IMR-90 (cell line): ENCODE measurements around the gene CSNK1D. TPM values are rescaled to one million over a fixed set of nuclear protein-coding genes. Genes with fewer than 3 reads are reported as not detected.

ENCODE experiments used
- ATAC-seq: fragments of 200-7000 bp; cut with Tn5 transposase; 2 replicates; pipeline ENCODE4 v1.9.1; 2020; ENCODE audit warnings: low read depth, mild to moderate bottlenecking, moderate library complexity
- BruUV-seq: library from RNA; stranded (reverse); fragments of 400-500 nt; replicated peaks from 2 replicates; lab custom pipeline; 2021; lab: Mats Ljungman, UMichigan
- CTCF ChIA-PET: fragments of 300-600 bp; formaldehyde crosslinking; extraction: SDS; loops from one replicate; lab custom pipeline; 2021; ENCODE audit warnings: antibody characterized with exemption; lab: Yijun Ruan, JAX
- POLR2A ChIA-PET: fragments of 300-600 bp; sonication (Branson Sonifier 250); formaldehyde crosslinking; loops from one replicate; lab custom pipeline; 2022; ENCODE audit warnings: antibody characterized with exemption; ENCODE audit not compliant: unreplicated experiment; lab: Charles Lee
- DNase-seq: peaks from one replicate; pipeline ENCODE4 v3.0.0; 2013
- H2AFZ ChIP-seq: replicated peaks from 2 replicates; pipeline ENCODE3; 2013; ENCODE audit warnings: low read length, mild to moderate bottlenecking; ENCODE audit not compliant: poor library complexity
- H2AK5ac ChIP-seq: 2 replicates; pipeline ENCODE4 v1.6.1; 2013; ENCODE audit warnings: low read depth, low read length, inconsistent platforms
- H2AK9ac ChIP-seq: replicated peaks from 2 replicates; pipeline ENCODE3; 2013; ENCODE audit warnings: mild to moderate bottlenecking, low read depth, low read length, moderate library complexity; ENCODE audit not compliant: poor library complexity
- H2BK120ac ChIP-seq: 2 replicates; pipeline ENCODE4 v1.6.1; 2013; ENCODE audit warnings: low read depth, low read length, inconsistent platforms
- H2BK15ac ChIP-seq: 3 replicates; pipeline ENCODE4 v1.6.1; 2013; ENCODE audit warnings: low read depth, low read length, inconsistent platforms
- H2BK20ac ChIP-seq: 2 replicates; pipeline ENCODE4 v1.6.1; 2013; ENCODE audit warnings: low read depth, mild to moderate bottlenecking, inconsistent platforms, low read length, moderate library complexity
- H2BK5ac ChIP-seq: 2 replicates; pipeline ENCODE4 v1.6.1; 2013; ENCODE audit warnings: mild to moderate bottlenecking, low read depth, low read length, inconsistent platforms; ENCODE audit not compliant: poor library complexity, severe bottlenecking
- H3K14ac ChIP-seq: replicated peaks from 2 replicates; pipeline ENCODE4 v1.6.1; 2013; ENCODE audit warnings: low read depth, low read length, inconsistent platforms
- H3K18ac ChIP-seq: 2 replicates; pipeline ENCODE4 v1.6.1; 2013; ENCODE audit warnings: low read depth, low read length, control low read depth
- H3K23ac ChIP-seq: 2 replicates; pipeline ENCODE4 v1.6.1; 2013; ENCODE audit warnings: low read depth, low read length, inconsistent platforms
- H3K27ac ChIP-seq: 2 replicates; pipeline ENCODE4 v1.5.1; 2013; ENCODE audit warnings: mild to moderate bottlenecking, control low read depth, low read length; ENCODE audit not compliant: insufficient read depth
- H3K27me3 ChIP-seq: 2 replicates; pipeline ENCODE4 v1.6.1; 2013; ENCODE audit warnings: low read length; ENCODE audit not compliant: control insufficient read depth, insufficient read depth
- H3K36me3 ChIP-seq: 2 replicates; pipeline ENCODE4 v1.6.1; 2013; ENCODE audit warnings: low read length, mixed read lengths; ENCODE audit not compliant: control insufficient read depth, insufficient read depth
- H3K4ac ChIP-seq: 2 replicates; pipeline ENCODE4 v1.6.1; 2013; ENCODE audit warnings: low read depth, low read length, inconsistent platforms
- H3K4me1 ChIP-seq: 2 replicates; pipeline ENCODE4 v1.6.1; 2013; ENCODE audit warnings: low read length, mixed read lengths; ENCODE audit not compliant: control insufficient read depth, insufficient read depth
- H3K4me2 ChIP-seq: 2 replicates; pipeline ENCODE4 v1.6.1; 2013; ENCODE audit warnings: low read depth, mild to moderate bottlenecking, control low read depth, low read length, moderate library complexity
- H3K4me3 ChIP-seq: 2 replicates; pipeline ENCODE4 v1.5.1; 2013; ENCODE audit warnings: low read depth, mild to moderate bottlenecking, control low read depth, low read length, moderate library complexity; ENCODE audit not compliant: insufficient read depth
- H3K56ac ChIP-seq: 2 replicates; pipeline ENCODE4 v1.6.1; 2013; ENCODE audit warnings: low read length, inconsistent platforms; ENCODE audit not compliant: insufficient read depth; ENCODE audit errors: extremely low read depth
- H3K79me1 ChIP-seq, 2 experiments: 2 replicates each; pipeline ENCODE4 v1.6.1; 2013; ENCODE audit warnings: low read length in 2 of 2, inconsistent platforms in 1 of 2, low read depth in 1 of 2
- H3K9ac ChIP-seq: 2 replicates; pipeline ENCODE4 v1.6.1; 2013; ENCODE audit warnings: low read depth, low read length, control low read depth
- H3K9me1 ChIP-seq: 2 replicates; pipeline ENCODE4 v1.6.1; 2013; ENCODE audit warnings: low read length, inconsistent platforms; ENCODE audit not compliant: insufficient read depth
- H3K9me3 ChIP-seq: 2 replicates; pipeline ENCODE4 v1.6.1; 2013; ENCODE audit warnings: low read length; ENCODE audit not compliant: control insufficient read depth, insufficient read depth
- H4K20me1 ChIP-seq: 2 replicates; pipeline ENCODE4 v1.6.1; 2013; ENCODE audit warnings: low read length, inconsistent platforms; ENCODE audit not compliant: insufficient read depth
- H4K5ac ChIP-seq: 2 replicates; pipeline ENCODE4 v1.6.1; 2013; ENCODE audit warnings: mild to moderate bottlenecking, low read depth, low read length, control low read depth
- H4K8ac ChIP-seq, 2 experiments: 2 replicates each; pipeline ENCODE4 v1.6.1; 2013; ENCODE audit warnings: low read depth in 2 of 2, low read length in 2 of 2, control low read depth in 1 of 2, inconsistent platforms in 1 of 2
- H4K91ac ChIP-seq: 2 replicates; pipeline ENCODE4 v1.6.1; 2013; ENCODE audit warnings: low read depth, low read length, inconsistent platforms; ENCODE audit not compliant: insufficient read depth
- BHLHE40 ChIP-seq: fragments of 150-350 bp; IDR thresholded peaks from 2 replicates; pipeline ENCODE4 v1.6.1; 2016; ENCODE audit warnings: mild to moderate bottlenecking, low read depth, low read length
- CTCF ChIP-seq: conservative IDR thresholded peaks from 2 replicates; pipeline ENCODE4 v1.5.1; 2012; ENCODE audit warnings: mild to moderate bottlenecking, low read depth, low read length, improper control_type of control experiment
- ELK1 ChIP-seq: fragments of 150-350 bp; IDR thresholded peaks from 2 replicates; pipeline ENCODE4 v1.6.1; 2016; ENCODE audit warnings: low read depth, mild to moderate bottlenecking, low read length, moderate library complexity, borderline replicate concordance
- FOS ChIP-seq: fragments of 150-350 bp; IDR thresholded peaks from 2 replicates; pipeline ENCODE4 v1.6.1; 2016; ENCODE audit warnings: low read depth, low read length
- MAZ ChIP-seq: IDR thresholded peaks from 2 replicates; pipeline ENCODE4 v1.6.1; 2012; ENCODE audit warnings: low read depth, mild to moderate bottlenecking, low read length, improper control_type of control experiment, moderate library complexity, borderline replicate concordance
- MXI1 ChIP-seq: IDR thresholded peaks from 2 replicates; pipeline ENCODE4 v1.6.1; 2012; ENCODE audit warnings: low read depth, mild to moderate bottlenecking, low read length, moderate library complexity, borderline replicate concordance
- NFE2L2 ChIP-seq: fragments of 150-350 bp; IDR thresholded peaks from 2 replicates; pipeline ENCODE4 v1.6.1; 2016; ENCODE audit warnings: low read depth, mild to moderate bottlenecking, low read length
- RAD21 ChIP-seq: IDR thresholded peaks from 2 replicates; pipeline ENCODE4 v1.6.1; 2012; ENCODE audit warnings: low read length, improper control_type of control experiment
- SMC3 ChIP-seq: fragments of 150-350 bp; IDR thresholded peaks from 2 replicates; pipeline ENCODE4 v1.6.1; 2016; ENCODE audit warnings: low read depth, mild to moderate bottlenecking, antibody characterized with exemption, low read length, moderate library complexity
- WGBS, 2 experiments: methylation state at CpG; one replicate each; pipeline versions ENCODE4 v1.1.5 to v1.1.7; 2013; ENCODE audit warnings: missing lambda C conversion rate in 2 of 2; ENCODE audit not compliant: insufficient read length in 1 of 2; ENCODE audit errors: extremely low coverage in 2 of 2; 5-methylcytosine and 5-hydroxymethylcytosine counted together
- dilution Hi-C: fragments of 300-500 bp; cut with HindIII; formaldehyde crosslinking; loops from one replicate; pipeline ENCODE4 v1.14.3; 2018; ENCODE audit warnings: low sequenced_read_pairs; ENCODE audit not compliant: unreplicated experiment
- in situ Hi-C: fragments of 300-500 bp; cut with MboI; formaldehyde crosslinking; loops from 3 replicates; pipeline ENCODE4 v1.14.3; 2019; ENCODE audit warnings: low sequenced_read_pairs, inconsistent platforms, mixed read lengths
- intact Hi-C: fragments of 100-400 bp; cut with micrococcal nuclease; formaldehyde crosslinking; loops from 2 replicates; pipeline ENCODE4 v1.10.0; 2022
- polyA plus RNA-seq, 3 experiments: library from polyadenylated mRNA; depleted of rRNA; stranded (reverse); fragments of >200 nt; gene quantifications; 2 replicates each; pipeline ENCODE4 v1.2.3, GENCODE V29; 2012; ENCODE audit warnings: low replicate concordance in 1 of 3
- total RNA-seq: library from RNA; depleted of rRNA; stranded (reverse); fragments of >200 nt; gene quantifications from 2 replicates; pipeline ENCODE4 v1.2.3, GENCODE V29; 2012
- TF ChIP-seq, protein P1 (sequence below): fragments of 150-350 bp; IDR thresholded peaks from 2 replicates; pipeline ENCODE4 v1.6.1; 2017; ENCODE audit warnings: mild to moderate bottlenecking, antibody characterized with exemption, low read length, low read depth

CSNK1D gene
- total and polyA plus RNA-seq, 2 of the 4 experiments (the other 2 are of a cell fraction): 47.1 to 186 TPM

GRCh38 chr17:82242698-82242976 is 30.9 kb downstream of the CSNK1D start:
- no peak overlapping the region; the same call in 1 of the 2 replicates for H3K4me2 ChIP-seq
- WGBS, 2 experiments: 73% methylated on average over 20 of the region's 24 CpGs; no CpG with 5 or more reads in 1 of the 2 experiments
- dilution Hi-C loops: no loop called here

More at GRCh38 chr17:82242698-82242976, 30.9 kb downstream of the CSNK1D start:
- Histone ChIP-seq H2BK20ac (no peak overlapping the region), H2BK15ac (no peak overlapping the region), H3K79me1 (peaks cover 15 to 89% of the 10 kb centered on the region in 2 experiments; a peak in 3 of 4 replicates), H2AK5ac (no peak overlapping the region), H2BK120ac (no peak overlapping the region), H3K27ac (peak overlapping the region; percentile 4; the same call in 1 of the 2 replicates), H3K9me3 (no peaks in the 10 kb centered on the region), H3K27me3 (no peaks in the 10 kb centered on the region), H2BK5ac (peak overlapping the region; percentile 18), H3K4me1 (peaks cover 40% of the 10 kb centered on the region), H4K8ac (no peak overlapping the region), H4K20me1 (peaks cover 100% of the 10 kb centered on the region), H2AK9ac (peak overlapping the region; percentile 70), H3K36me3 (peaks cover 76% of the 10 kb centered on the region), H3K56ac (no peak overlapping the region), H3K4me3 (no peak overlapping the region), H3K4ac (no peak overlapping the region), H3K9ac (no peak overlapping the region), H4K5ac (no peak overlapping the region), H3K14ac (no peak overlapping the region), H3K9me1 (peaks cover 5% of the 10 kb centered on the region; the same call in 1 of the 2 replicates), H3K23ac (no peak overlapping the region; the same call in 1 of the 2 replicates), H3K18ac (no peak overlapping the region), H2AFZ (peak overlapping the region; percentile 40), H4K91ac (no peak overlapping the region)
- ChIA-PET POLR2A (interaction anchor here (0.9 kb wide), 1 partner anchor 84 kb away, joined by 4 read pairs; no protein-coding TSS in a partner anchor), CTCF (interaction anchor here (0.7 kb wide), 1 partner anchor 103 kb away, joined by 3 read pairs; no protein-coding TSS in a partner anchor)
- ATAC-seq (no peak), DNase-seq (no peak)
- TF ChIP-seq MXI1 (no peak), MAZ (no peak), SMC3 (no peak), BHLHE40 (no peak), NFE2L2 (no peak), FOS (no peak), ELK1 (no peak), CTCF (no peak), RAD21 (no peak)
- TF ChIP-seq, protein P1, sequence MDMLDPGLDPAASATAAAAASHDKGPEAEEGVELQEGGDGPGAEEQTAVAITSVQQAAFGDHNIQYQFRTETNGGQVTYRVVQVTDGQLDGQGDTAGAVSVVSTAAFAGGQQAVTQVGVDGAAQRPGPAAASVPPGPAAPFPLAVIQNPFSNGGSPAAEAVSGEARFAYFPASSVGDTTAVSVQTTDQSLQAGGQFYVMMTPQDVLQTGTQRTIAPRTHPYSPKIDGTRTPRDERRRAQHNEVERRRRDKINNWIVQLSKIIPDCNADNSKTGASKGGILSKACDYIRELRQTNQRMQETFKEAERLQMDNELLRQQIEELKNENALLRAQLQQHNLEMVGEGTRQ: no peak
- intact Hi-C loops (loop anchor here (5.0 kb wide), 3 partner anchors 35 to 170 kb away; no protein-coding TSS in a partner anchor), in situ Hi-C loops (no loop called here)
- no TSS peak for BruUV-seq
